HG03103 (cell line): ENCODE data around the gene KSR2.
"Not testable (repeated sequence)": the region's sequence is repeated elsewhere in the genome, so short reads cannot be mapped to it uniquely, and the experiment has no call there.

Experiments used
- ATAC-seq: cut with Tn5 transposase; IDR thresholded peaks from one replicate; pipeline ENCODE4 v1.9.1; 2021; ENCODE audit warnings: low read depth; ENCODE audit not compliant: unreplicated experiment

The KSR2 gene

DNA sequence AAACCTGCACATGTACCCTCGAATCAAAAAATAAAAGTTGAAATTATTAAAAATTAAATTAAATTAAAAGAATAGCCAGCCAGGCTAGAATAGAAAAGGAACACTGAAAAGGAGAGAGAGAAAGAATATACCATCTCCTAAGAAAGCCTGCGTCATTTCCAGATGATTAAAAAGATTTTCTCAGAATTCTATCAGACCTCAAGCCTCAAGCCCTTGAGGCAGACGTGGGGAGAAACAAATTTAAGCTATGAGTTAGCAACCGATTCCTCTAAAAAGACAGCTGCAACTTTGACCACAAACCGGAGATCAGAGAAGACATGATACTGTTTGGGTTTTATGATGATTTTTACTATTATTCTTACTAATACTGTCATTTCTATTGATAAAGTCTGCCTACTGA is 138.3 kb downstream of the KSR2 start:
- ATAC-seq = no peak

- no peak for ATAC-seq
Measured at GRCh38 chr12:117829108-117829507, 139.7 kb downstream of the KSR2 start.

GRCh38 chr12:117827660-117828059 is 141.1 kb downstream of the KSR2 start:
- ATAC-seq = no peak

DNA sequence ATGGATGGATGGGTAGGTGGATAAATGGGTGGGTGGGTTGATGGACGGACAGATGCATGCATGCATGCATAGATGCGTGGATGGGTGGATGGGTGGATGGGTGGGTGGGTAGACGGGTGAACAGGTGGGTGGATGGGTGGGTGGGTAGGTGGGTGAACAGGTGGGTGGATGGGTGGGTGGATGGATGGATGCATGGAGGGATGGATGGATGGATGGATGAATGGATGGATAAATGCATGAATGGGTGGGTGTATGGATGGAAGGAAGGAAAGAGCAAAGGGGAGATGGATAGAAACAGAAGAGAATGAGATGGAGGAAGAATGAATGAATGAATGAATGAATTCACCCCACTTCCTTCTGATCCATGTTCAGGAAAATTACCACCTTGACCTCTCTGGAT is 143.0 kb downstream of the KSR2 start:
- no peak for ATAC-seq

GRCh38 chr12:117821480-117822175 is 147.2 kb downstream of the KSR2 start:
- no peak for ATAC-seq

DNA sequence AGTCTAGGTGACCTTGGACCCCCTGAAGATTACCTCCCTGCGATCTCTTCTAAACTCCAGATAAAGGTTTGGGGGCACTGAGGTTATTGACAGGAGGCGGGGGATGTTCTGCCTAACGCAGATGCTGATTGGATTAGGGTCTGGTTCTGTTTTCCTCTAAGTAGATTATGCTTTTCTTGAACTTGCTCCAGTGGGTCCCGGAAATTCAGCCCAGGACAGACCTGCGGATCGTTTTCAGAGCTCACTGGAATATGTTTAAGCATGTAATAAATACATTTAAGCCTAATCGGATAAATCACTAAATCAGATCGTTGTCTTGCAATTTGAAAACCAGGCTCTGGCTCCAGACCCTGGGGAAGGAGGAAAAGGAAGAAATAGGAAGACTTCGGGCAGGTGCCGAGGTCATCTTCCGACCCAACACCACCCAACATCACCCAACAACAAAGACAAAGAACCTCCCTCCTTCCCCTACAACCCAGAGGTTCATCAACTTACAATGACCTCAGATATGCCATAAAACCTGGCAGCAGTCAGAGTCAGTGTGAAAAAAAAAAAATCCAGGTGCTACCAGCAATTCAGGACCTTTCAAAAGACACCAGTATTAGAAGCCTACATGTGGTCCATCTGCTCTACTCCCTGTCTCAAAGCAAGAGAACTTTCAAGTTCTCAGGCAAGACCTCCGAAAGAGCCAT is 148.4 kb downstream of the KSR2 start:
- no peak for ATAC-seq

GRCh38 chr12:117819160-117819559 is 149.6 kb downstream of the KSR2 start:
- ATAC-seq = no peak

GRCh38 chr12:117818400-117818799 is 150.4 kb downstream of the KSR2 start:
- no peak for ATAC-seq

- no peak for ATAC-seq
Measured at GRCh38 chr12:117809509-117809908, 159.3 kb downstream of the KSR2 start.

DNA sequence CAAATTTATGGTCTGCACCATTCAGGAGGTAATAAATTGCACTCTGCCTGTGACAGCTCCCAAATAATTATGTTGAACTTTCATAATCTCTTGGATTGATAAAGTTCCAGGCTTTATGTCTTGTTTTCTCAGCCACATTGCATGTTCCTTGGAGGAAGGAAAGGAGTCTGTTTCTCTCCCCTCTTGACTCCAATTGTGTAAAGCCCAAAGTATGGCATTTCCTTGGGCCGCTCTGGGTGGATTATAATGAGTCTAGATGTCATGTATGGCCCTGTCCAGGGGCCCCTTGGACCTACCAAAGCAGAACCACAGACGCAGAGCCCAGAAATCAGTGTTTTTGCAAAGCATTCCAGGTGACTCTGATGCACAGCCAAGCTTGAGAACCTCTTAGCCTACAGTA is 160.8 kb downstream of the KSR2 start:
- no peak for ATAC-seq

- ATAC-seq = no peak
Measured at GRCh38 chr12:117807355-117807754, 161.4 kb downstream of the KSR2 start.

GRCh38 chr12:117805865-117806264 is 162.9 kb downstream of the KSR2 start:
- no peak for ATAC-seq

- ATAC-seq = no peak
Measured at GRCh38 chr12:117803001-117803400, 165.8 kb downstream of the KSR2 start.

- ATAC-seq = not testable (repeated sequence)
Measured at GRCh38 chr12:117800711-117801110, 168.1 kb downstream of the KSR2 start.

- no peak for ATAC-seq
Measured at GRCh38 chr12:117797202-117797601, 171.6 kb downstream of the KSR2 start.

GRCh38 chr12:117792877-117793424 is 175.8 kb downstream of the KSR2 start:
- no peak for ATAC-seq

DNA sequence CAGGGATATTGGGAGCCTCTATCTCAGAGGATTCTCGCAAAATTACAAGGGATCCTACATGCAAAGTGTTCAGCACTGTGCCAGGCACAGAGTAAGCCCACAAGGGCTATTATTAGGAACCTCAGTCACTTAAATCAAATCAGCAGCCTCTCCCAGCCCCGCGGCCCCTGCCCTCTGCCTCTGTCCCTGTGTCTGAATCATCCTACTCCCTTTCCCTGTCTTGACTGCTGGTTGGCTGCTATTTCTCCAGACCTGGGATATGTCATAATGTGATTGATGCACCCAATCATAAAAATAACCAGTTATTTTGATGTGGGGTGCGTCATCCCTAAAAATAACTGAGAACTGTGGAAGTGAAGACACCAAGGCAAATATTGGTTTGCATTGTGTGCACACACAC is 176.3 kb downstream of the KSR2 start:
- no peak for ATAC-seq

DNA sequence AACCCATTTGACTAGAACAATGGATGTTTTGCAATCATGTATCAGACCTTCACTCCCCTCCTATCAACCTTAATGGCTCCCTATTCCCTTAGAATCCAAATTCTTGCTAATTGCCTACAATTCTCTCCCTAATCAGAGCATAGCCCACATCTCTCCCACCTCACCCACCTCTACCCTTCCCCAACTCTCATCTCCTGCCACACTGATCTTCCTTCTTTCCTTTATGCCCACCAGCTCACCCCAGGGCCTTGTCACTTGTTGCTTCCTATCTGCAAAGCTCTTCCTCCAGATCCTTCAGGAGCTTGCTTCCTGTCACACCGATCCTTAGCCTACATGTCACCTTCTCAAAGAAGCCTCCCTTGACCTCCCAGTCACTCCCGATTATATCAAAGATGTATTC is 177.8 kb downstream of the KSR2 start:
- no peak for ATAC-seq

DNA sequence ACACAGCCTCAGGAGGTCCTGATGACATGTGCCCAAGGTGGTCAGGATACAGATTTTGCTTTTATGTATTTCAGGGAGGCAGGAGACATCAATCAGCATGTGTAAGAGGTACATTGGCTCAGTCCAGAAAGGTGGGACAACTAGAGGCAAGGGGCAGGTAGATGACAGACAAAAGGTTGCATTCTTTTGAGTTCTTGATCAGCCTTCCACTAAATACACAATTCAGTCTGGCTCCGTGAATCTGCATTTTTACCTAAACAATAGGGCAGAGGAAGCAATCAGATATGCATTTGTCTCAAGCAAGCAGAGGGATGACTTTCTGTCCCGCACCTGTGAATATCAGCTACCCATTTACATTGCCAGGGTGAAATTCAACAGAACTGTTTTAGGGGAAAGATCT is 178.6 kb downstream of the KSR2 start:
- no peak for ATAC-seq

GRCh38 chr12:117789195-117789912 is 179.4 kb downstream of the KSR2 start:
- no peak for ATAC-seq

DNA sequence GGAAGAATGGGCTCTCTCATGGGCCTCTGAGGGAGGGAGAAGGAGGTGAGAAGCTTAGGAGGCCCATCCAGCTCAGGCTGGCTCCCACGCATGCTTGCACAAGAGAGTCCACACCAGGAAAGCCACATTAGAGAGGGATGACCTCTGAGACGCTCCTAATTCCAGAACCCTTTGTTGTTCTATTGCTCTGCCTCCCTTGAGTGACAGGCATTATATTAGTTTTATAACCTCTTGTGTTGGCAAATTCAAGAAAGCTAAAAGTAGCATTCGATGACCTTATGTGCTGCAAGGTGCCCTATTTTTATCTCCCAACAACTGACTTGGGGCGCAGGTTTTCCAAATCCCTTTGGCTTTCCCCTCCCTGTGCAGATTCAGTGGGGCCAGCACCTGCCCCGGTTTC is 190.1 kb downstream of the KSR2 start:
- no peak for ATAC-seq
